Caco-2 (cell line): ENCODE measurements around the gene ATP1A3. TPM values are rescaled to one million over a fixed set of nuclear protein-coding genes. Genes with fewer than 3 reads are reported as not detected.

Experiments
- BruUV-seq: library from RNA; stranded (reverse); fragments of 400-500 nt; replicated peaks from 2 replicates; lab custom pipeline; 2021; lab: Mats Ljungman, UMichigan
- CTCF ChIA-PET: fragments of 300-600 bp; sonication (Branson Sonifier 250); formaldehyde crosslinking; loops from one replicate; lab custom pipeline; 2022; ENCODE audit warnings: antibody characterized with exemption; lab: Charles Lee
- POLR2A ChIA-PET: fragments of 300-600 bp; sonication (Branson Sonifier 250); formaldehyde crosslinking; loops from one replicate; lab custom pipeline; 2022; ENCODE audit warnings: antibody characterized with exemption; lab: Charles Lee
- DNase-seq, 2 experiments: peaks; one replicate each; pipeline versions ENCODE4 v3.0.0 to v3.0.0-alpha.2; 2020 to 2022
- H3K27me3 ChIP-seq: replicated peaks from 2 replicates; pipeline ENCODE4 v1.6.0; 2011; ENCODE audit warnings: low read length; ENCODE audit not compliant: control insufficient read depth, insufficient read depth
- H3K36me3 ChIP-seq: 2 replicates; pipeline ENCODE4 v1.5.1; 2011; ENCODE audit warnings: low read length; ENCODE audit not compliant: control insufficient read depth, insufficient read depth
- H3K4me1 ChIP-seq: fragments of 250-450 bp; sonication (Bioruptor Pico); 2 replicates; pipeline ENCODE4 v1.5.1; 2020; ENCODE audit warnings: mild to moderate bottlenecking
- H3K4me3 ChIP-seq: 2 replicates; pipeline ENCODE4 v1.5.1; 2011; ENCODE audit warnings: low read depth, mild to moderate bottlenecking, control low read depth, low read length
- H3K9me3 ChIP-seq: fragments of 250-450 bp; sonication (Bioruptor Pico); 2 replicates; pipeline ENCODE4 v1.5.1; 2020; ENCODE audit warnings: mild to moderate bottlenecking, moderate library complexity
- H3K27ac Mint-ChIP-seq: one replicate; pipeline ENCODE4 v1.8.0; 2022; ENCODE audit warnings: mixed read lengths; ENCODE audit not compliant: unreplicated experiment
- H3K27me3 Mint-ChIP-seq: one replicate; pipeline ENCODE4 v1.8.0; 2022; ENCODE audit warnings: mixed read lengths; ENCODE audit not compliant: insufficient read depth, unreplicated experiment
- H3K36me3 Mint-ChIP-seq: one replicate; pipeline ENCODE4 v1.8.0; 2022; ENCODE audit warnings: mild to moderate bottlenecking, mixed read lengths; ENCODE audit not compliant: insufficient read depth, unreplicated experiment
- H3K4me1 Mint-ChIP-seq: one replicate; pipeline ENCODE4 v1.8.0; 2022; ENCODE audit warnings: low read depth, mixed read lengths; ENCODE audit not compliant: unreplicated experiment
- H3K4me3 Mint-ChIP-seq: one replicate; pipeline ENCODE4 v1.8.0; 2022; ENCODE audit warnings: mild to moderate bottlenecking, moderate library complexity, mixed read lengths; ENCODE audit not compliant: unreplicated experiment
- H3K9me3 Mint-ChIP-seq: one replicate; pipeline ENCODE4 v1.8.0; 2022; ENCODE audit warnings: mixed read lengths; ENCODE audit not compliant: unreplicated experiment
- CTCF ChIP-seq, 2 experiments: fragments of 200-600 bp in 1 of 2; IDR thresholded peaks; 1 replicate in 1 of 2; 2 replicates in 1 of 2; pipeline versions ENCODE4 v1.5.1 to v1.8.0; 2011 to 2022; ENCODE audit warnings: antibody characterized with exemption in 1 of 2, control low read depth in 1 of 2, inconsistent platforms in 1 of 2, low read depth in 1 of 2, low read length in 1 of 2, mild to moderate bottlenecking in 1 of 2, moderate library complexity in 1 of 2; ENCODE audit not compliant: insufficient read depth in 1 of 2, severe bottlenecking in 1 of 2, unreplicated experiment in 1 of 2
- intact Hi-C: fragments of 100-400 bp; cut with micrococcal nuclease; formaldehyde crosslinking; loops from one replicate; pipeline ENCODE4 v1.10.0; 2022; ENCODE audit not compliant: unreplicated experiment
- total RNA-seq: library from RNA; stranded (reverse); gene quantifications from 2 replicates; pipeline ENCODE4 v1.2.3, GENCODE V29; 2022

ATP1A3 gene
- total RNA-seq, 1 experiment from 2014 or later: 0.54 TPM

- ChIA-PET POLR2A (no interaction called here), CTCF (no interaction called here)
- Histone ChIP-seq H3K9me3 (no peaks in the 10 kb centered on the region), H3K36me3 (no peaks in the 10 kb centered on the region), H3K27me3 (no peaks in the 10 kb centered on the region), H3K4me1 (no peaks in the 10 kb centered on the region), H3K4me3 (no peak overlapping the region)
- intact Hi-C loops: no loop called here
- no peak overlapping the region for H3K27ac Mint-ChIP-seq
- H3K4me3 Mint-ChIP-seq: no peak overlapping the region
- peaks cover 12% of the 10 kb centered on the region for H3K27me3 Mint-ChIP-seq
- no peaks in the 10 kb centered on the region for H3K36me3 Mint-ChIP-seq
- H3K9me3 Mint-ChIP-seq: no peaks in the 10 kb centered on the region
- no peaks in the 10 kb centered on the region for H3K4me1 Mint-ChIP-seq
- no peak for DNase-seq
- no peak for TF ChIP-seq CTCF (IDR thresholded peaks at IDR 0.05; ENCODE audit: insufficient read depth in 1 of 2, low read depth in 1 of 2, low read length in 1 of 2, severe bottlenecking in 1 of 2, unreplicated experiment in 1 of 2)
- BruUV-seq: no TSS peak
Measured at GRCh38 chr19:42040031-42040430, 46.0 kb upstream of the ATP1A3 start.

GRCh38 chr19:42038666-42039065 is 44.6 kb upstream of the ATP1A3 start:
- POLR2A ChIA-PET: no interaction called here
- Mint-ChIP-seq H3K4me1 (no peaks in the 10 kb centered on the region), H3K9me3 (no peaks in the 10 kb centered on the region), H3K27me3 (peaks cover 7% of the 10 kb centered on the region), H3K27ac (no peak overlapping the region), H3K4me3 (no peak overlapping the region), H3K36me3 (no peaks in the 10 kb centered on the region)
- intact Hi-C loops: no loop called here
- Histone ChIP-seq H3K4me3 (no peak overlapping the region), H3K27me3 (no peaks in the 10 kb centered on the region), H3K36me3 (no peaks in the 10 kb centered on the region), H3K4me1 (no peaks in the 10 kb centered on the region), H3K9me3 (no peaks in the 10 kb centered on the region)
- CTCF ChIA-PET: interaction anchor here (0.7 to 1.0 kb wide), 2 partner anchors 10 to 38 kb away, joined by 3 to 4 read pairs; no protein-coding TSS in a partner anchor
- BruUV-seq: no TSS peak
- TF ChIP-seq CTCF (IDR thresholded peaks at IDR 0.05; ENCODE audit: insufficient read depth in 1 of 2, low read depth in 1 of 2, low read length in 1 of 2, severe bottlenecking in 1 of 2, unreplicated experiment in 1 of 2): no peak
- no peak for DNase-seq

- Histone ChIP-seq H3K4me1 (no peaks in the 10 kb centered on the region), H3K4me3 (no peak overlapping the region), H3K27me3 (no peaks in the 10 kb centered on the region), H3K36me3 (no peaks in the 10 kb centered on the region), H3K9me3 (no peaks in the 10 kb centered on the region)
- no peak for TF ChIP-seq CTCF (IDR thresholded peaks at IDR 0.05; ENCODE audit: insufficient read depth in 1 of 2, low read depth in 1 of 2, low read length in 1 of 2, severe bottlenecking in 1 of 2, unreplicated experiment in 1 of 2)
- intact Hi-C loops: no loop called here
- Mint-ChIP-seq H3K27me3 (peaks cover 8% of the 10 kb centered on the region), H3K27ac (no peak overlapping the region), H3K4me1 (no peaks in the 10 kb centered on the region), H3K9me3 (no peaks in the 10 kb centered on the region), H3K4me3 (no peak overlapping the region), H3K36me3 (no peaks in the 10 kb centered on the region)
- CTCF ChIA-PET: no interaction called here
- DNase-seq: no peak
- BruUV-seq: no TSS peak
- POLR2A ChIA-PET: no interaction called here
Measured at GRCh38 chr19:42037649-42038048, 43.6 kb upstream of the ATP1A3 start.
